Kidney epithelial cell (primary cell): Measurements from ENCODE around the gene NOPCHAP1. TPM values are rescaled to one million over a fixed set of nuclear protein-coding genes. Genes with fewer than 3 reads are reported as not detected.

Experiments used
- DNase-seq: peaks from one replicate; pipeline ENCODE4 v3.0.0-alpha.2; 2010; ENCODE audit warnings: low read depth
- H3K27me3 ChIP-seq: 2 replicates; pipeline ENCODE4 v1.6.0; 2011; ENCODE audit warnings: low read length; ENCODE audit not compliant: control insufficient read depth, insufficient read depth
- H3K36me3 ChIP-seq: 2 replicates; pipeline ENCODE4 v1.5.1; 2011; ENCODE audit warnings: low read length; ENCODE audit not compliant: control insufficient read depth, insufficient read depth
- H3K4me3 ChIP-seq: 2 replicates; pipeline ENCODE4 v1.5.1; 2011; ENCODE audit warnings: low read depth, mild to moderate bottlenecking, control low read depth, low read length
- total RNA-seq: library from RNA; depleted of rRNA; stranded (reverse); fragments of >200 nt; gene quantifications from 2 replicates; pipeline ENCODE4 v1.2.3, GENCODE V29; 2015
- TF ChIP-seq, protein P1 (sequence below): IDR thresholded peaks from 2 replicates; pipeline ENCODE4 v1.5.1; 2011; ENCODE audit warnings: mild to moderate bottlenecking, moderate library complexity, low read length, control low read depth, inconsistent platforms; ENCODE audit not compliant: insufficient read depth, poor library complexity, severe bottlenecking

The NOPCHAP1 gene
- total RNA-seq, 1 donor from 2014 or later, result 9.9 TPM

GRCh38 chr12:105018012-105018411 is 31.9 kb downstream of the NOPCHAP1 start:
- Histone ChIP-seq H3K4me3 (no peak overlapping the region), H3K36me3 (no peaks in the 10 kb centered on the region), H3K27me3 (no peaks in the 10 kb centered on the region)
- DNase-seq, result no peak
- TF ChIP-seq, protein P1, sequence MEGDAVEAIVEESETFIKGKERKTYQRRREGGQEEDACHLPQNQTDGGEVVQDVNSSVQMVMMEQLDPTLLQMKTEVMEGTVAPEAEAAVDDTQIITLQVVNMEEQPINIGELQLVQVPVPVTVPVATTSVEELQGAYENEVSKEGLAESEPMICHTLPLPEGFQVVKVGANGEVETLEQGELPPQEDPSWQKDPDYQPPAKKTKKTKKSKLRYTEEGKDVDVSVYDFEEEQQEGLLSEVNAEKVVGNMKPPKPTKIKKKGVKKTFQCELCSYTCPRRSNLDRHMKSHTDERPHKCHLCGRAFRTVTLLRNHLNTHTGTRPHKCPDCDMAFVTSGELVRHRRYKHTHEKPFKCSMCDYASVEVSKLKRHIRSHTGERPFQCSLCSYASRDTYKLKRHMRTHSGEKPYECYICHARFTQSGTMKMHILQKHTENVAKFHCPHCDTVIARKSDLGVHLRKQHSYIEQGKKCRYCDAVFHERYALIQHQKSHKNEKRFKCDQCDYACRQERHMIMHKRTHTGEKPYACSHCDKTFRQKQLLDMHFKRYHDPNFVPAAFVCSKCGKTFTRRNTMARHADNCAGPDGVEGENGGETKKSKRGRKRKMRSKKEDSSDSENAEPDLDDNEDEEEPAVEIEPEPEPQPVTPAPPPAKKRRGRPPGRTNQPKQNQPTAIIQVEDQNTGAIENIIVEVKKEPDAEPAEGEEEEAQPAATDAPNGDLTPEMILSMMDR, result no peak

- TF ChIP-seq, protein P1, result no peak
- DNase-seq, result no peak
- Histone ChIP-seq H3K27me3 (no peaks in the 10 kb centered on the region), H3K36me3 (no peaks in the 10 kb centered on the region), H3K4me3 (no peak overlapping the region)
Measured at GRCh38 chr12:105018776-105019175, 32.7 kb downstream of the NOPCHAP1 start.

DNA sequence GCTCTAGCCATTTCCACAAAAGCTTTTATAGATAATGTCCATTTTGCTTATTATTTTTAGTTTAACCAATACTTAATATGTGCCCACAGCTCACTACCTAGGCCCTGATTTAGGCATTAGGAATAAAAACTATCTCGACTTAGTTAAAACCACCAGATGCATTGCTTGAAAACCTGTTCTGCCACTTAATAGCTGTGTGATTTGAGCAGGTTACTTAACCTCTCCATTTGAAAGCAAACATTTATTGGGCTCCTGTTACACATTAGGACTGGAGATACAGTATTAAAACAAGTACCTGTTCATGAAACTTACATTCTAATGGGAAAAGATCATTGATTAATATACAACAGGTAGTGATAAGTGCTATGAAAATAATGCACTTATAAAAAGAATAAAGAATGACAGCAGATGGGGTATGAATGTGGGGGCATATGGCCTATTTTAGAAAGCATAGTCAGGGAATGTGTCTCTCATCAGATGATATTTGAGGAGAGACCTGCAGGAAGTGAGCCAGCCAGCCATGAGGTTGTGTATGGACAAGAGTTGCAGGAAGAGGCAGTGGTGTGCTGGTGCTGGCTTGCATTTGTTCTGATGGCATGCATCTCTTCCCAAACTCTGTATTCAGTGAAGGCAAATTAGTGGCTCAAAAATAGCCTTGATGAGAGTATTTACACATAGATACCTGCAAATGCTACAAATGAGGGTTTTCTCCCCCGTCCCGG is 34.3 kb downstream of the NOPCHAP1 start:
- TF ChIP-seq, protein P1, result no peak
- H3K36me3 ChIP-seq, result no peaks in the 10 kb centered on the region

GRCh38 chr12:105024928-105025327 is 38.8 kb downstream of the NOPCHAP1 start:
- TF ChIP-seq, protein P1, result no peak
- no peaks in the 10 kb centered on the region for H3K36me3 ChIP-seq
- no peaks in the 10 kb centered on the region for H3K27me3 ChIP-seq
- DNase-seq, result no peak
- H3K4me3 ChIP-seq, result no peak overlapping the region

More for the DNA sequence above, 34.3 kb downstream of the NOPCHAP1 start:
- no peaks in the 10 kb centered on the region for H3K27me3 ChIP-seq
- no peak overlapping the region for H3K4me3 ChIP-seq
- no peak for DNase-seq

- Histone ChIP-seq H3K4me3 (no peak overlapping the region), H3K36me3 (no peaks in the 10 kb centered on the region), H3K27me3 (no peaks in the 10 kb centered on the region)
- TF ChIP-seq, protein P1, result no peak
- DNase-seq, result no peak
Measured at GRCh38 chr12:105025890-105026289, 39.8 kb downstream of the NOPCHAP1 start.

GRCh38 chr12:105026411-105026810 is 40.3 kb downstream of the NOPCHAP1 start:
- TF ChIP-seq, protein P1, result no peak
- no peak for DNase-seq
- no peak overlapping the region for H3K4me3 ChIP-seq
- no peaks in the 10 kb centered on the region for H3K27me3 ChIP-seq
- no peaks in the 10 kb centered on the region for H3K36me3 ChIP-seq
